ENCODE measurements around the gene SV2B.

- no peak for TF ChIP-seq EP300 (IDR thresholded peaks at IDR 0.05; ENCODE audit: low read depth)
- no peak for TF ChIP-seq CTCF (IDR thresholded peaks at IDR 0.05)
- TF ChIP-seq POLR2A (IDR thresholded peaks at IDR 0.05): no peak
- no peak for TF ChIP-seq POLR2AphosphoS5 (IDR thresholded peaks at IDR 0.05)
Observed at GRCh38 chr15:91294795-91295194, 194.7 kb downstream of the SV2B start.

Measured in transverse colon (tissue), 4 donors.